Bronchial epithelial cell (primary cell): ENCODE data around the gene RAG2. TPM values are rescaled to one million over a fixed set of nuclear protein-coding genes. Genes with fewer than 3 reads are reported as not detected.
A peak's percentile ranks its signal among the peaks of the same experiment; 100 is the strongest.

Experiments
- DNase-seq: peaks from one replicate; pipeline ENCODE4 v3.0.0-alpha.2; 2010; ENCODE audit warnings: low read depth
- FAIRE-seq: peaks from 2 replicates; lab custom pipeline; 2011; peaks lifted over from hg19 to GRCh38; lab: Jason Lieb, UNC
- H3K27me3 ChIP-seq: 2 replicates; pipeline ENCODE4 v1.5.1; 2011; ENCODE audit warnings: low read length; ENCODE audit not compliant: control insufficient read depth, insufficient read depth
- H3K36me3 ChIP-seq: 2 replicates; pipeline ENCODE4 v1.5.1; 2011; ENCODE audit warnings: low read length; ENCODE audit not compliant: control insufficient read depth, insufficient read depth
- H3K4me3 ChIP-seq: 2 replicates; pipeline ENCODE4 v1.5.1; 2011; ENCODE audit warnings: mild to moderate bottlenecking, low read depth, low read length, control low read depth
- CTCF ChIP-seq: IDR thresholded peaks from 2 replicates; pipeline ENCODE4 v1.5.1; 2011; ENCODE audit warnings: mild to moderate bottlenecking, moderate library complexity, low read length, control low read depth, inconsistent platforms; ENCODE audit not compliant: insufficient read depth, severe bottlenecking
- total RNA-seq: library from RNA; depleted of rRNA; stranded (reverse); fragments of >200 nt; gene quantifications from 2 replicates; pipeline ENCODE4 v1.2.1, GENCODE V29; 2014

The RAG2 gene
- total RNA-seq, 1 donor from 2014 or later, result not detected

GRCh38 chr11:36583667-36584066 is 14.4 kb downstream of the RAG2 start:
- TF ChIP-seq CTCF, result no peak
- H3K4me3 ChIP-seq, result no peak overlapping the region
- no peaks in the 10 kb centered on the region for H3K36me3 ChIP-seq
- FAIRE-seq (no peak), DNase-seq (no peak)
- H3K27me3 ChIP-seq, result no peaks in the 10 kb centered on the region

- FAIRE-seq, result no peak
- H3K4me3 ChIP-seq, result no peak overlapping the region
These were observed 16.5 kb downstream of the RAG2 start for GRCh38 chr11:36581536-36581935.

GRCh38 chr11:36578458-36578857 is 19.6 kb downstream of the RAG2 start:
- Histone ChIP-seq H3K36me3 (no peaks in the 10 kb centered on the region), H3K4me3 (no peak overlapping the region), H3K27me3 (no peaks in the 10 kb centered on the region)
- DNase-seq, result no peak
- FAIRE-seq, result no peak
- TF ChIP-seq CTCF, result no peak

More at GRCh38 chr11:36581536-36581935, 16.5 kb downstream of the RAG2 start:
- DNase-seq, result no peak
- no peaks in the 10 kb centered on the region for H3K36me3 ChIP-seq
- no peaks in the 10 kb centered on the region for H3K27me3 ChIP-seq
- TF ChIP-seq CTCF, result no peak

- no peaks in the 10 kb centered on the region for H3K36me3 ChIP-seq
- H3K27me3 ChIP-seq, result no peaks in the 10 kb centered on the region
- DNase-seq, result peak; percentile 40
- TF ChIP-seq CTCF, result no peak
- no peak for FAIRE-seq
- H3K4me3 ChIP-seq, result no peak overlapping the region
These were observed 20.2 kb downstream of the RAG2 start for GRCh38 chr11:36577859-36578258.

- DNase-seq (no peak), FAIRE-seq (no peak)
- Histone ChIP-seq H3K27me3 (no peaks in the 10 kb centered on the region), H3K36me3 (no peaks in the 10 kb centered on the region), H3K4me3 (no peak overlapping the region)
- TF ChIP-seq CTCF, result no peak
These were observed 20.7 kb downstream of the RAG2 start for GRCh38 chr11:36577373-36577772.

- H3K36me3 ChIP-seq, result no peaks in the 10 kb centered on the region
- TF ChIP-seq CTCF, result no peak
- no peak overlapping the region for H3K4me3 ChIP-seq
- no peak for FAIRE-seq
- no peaks in the 10 kb centered on the region for H3K27me3 ChIP-seq
- DNase-seq, result no peak
These were observed 23.6 kb downstream of the RAG2 start for GRCh38 chr11:36574486-36574885.
